Measurements from ENCODE around the gene TUBA4B. TPM values are rescaled to one million over a fixed set of nuclear protein-coding genes. Genes with fewer than 3 reads are reported as not detected.

The TUBA4B gene
- total RNA-seq, 1 experiment from 2014 or later = 0.08 TPM

GRCh38 chr2:219213486-219214071, 39.5 kb upstream of the TUBA4B start:
- no peak for DNase-seq
- Histone ChIP-seq H3K36me3 (peaks cover 30% of the 10 kb centered on the region), H3K27me3 (no peaks in the 10 kb centered on the region), H3K4me1 (no peaks in the 10 kb centered on the region; the same call in 1 of the 2 replicates), H3K27ac (no peak overlapping the region), H3K4me3 (no peak overlapping the region), H3K9me3 (replicated peaks) (no peaks in the 10 kb centered on the region)

GRCh38 chr2:219214141-219214540, 38.9 kb upstream of the TUBA4B start:
- Histone ChIP-seq H3K27ac (no peak overlapping the region), H3K4me1 (no peaks in the 10 kb centered on the region; the same call in 1 of the 2 replicates), H3K9me3 (replicated peaks) (no peaks in the 10 kb centered on the region), H3K27me3 (no peaks in the 10 kb centered on the region), H3K36me3 (peaks cover 28% of the 10 kb centered on the region), H3K4me3 (no peak overlapping the region)
- no peak for DNase-seq

GRCh38 chr2:219214786-219215185, 38.3 kb upstream of the TUBA4B start:
- Histone ChIP-seq H3K4me3 (no peak overlapping the region), H3K9me3 (replicated peaks) (no peaks in the 10 kb centered on the region), H3K4me1 (peaks cover 6% of the 10 kb centered on the region), H3K36me3 (peaks cover 28% of the 10 kb centered on the region), H3K27ac (no peak overlapping the region), H3K27me3 (no peaks in the 10 kb centered on the region)
- no peak for DNase-seq

GRCh38 chr2:219215871-219216534, 37.0 kb upstream of the TUBA4B start:
- Histone ChIP-seq H3K27ac (no peak overlapping the region), H3K27me3 (no peaks in the 10 kb centered on the region), H3K4me3 (no peak overlapping the region), H3K4me1 (peaks cover 6% of the 10 kb centered on the region), H3K9me3 (replicated peaks) (no peaks in the 10 kb centered on the region), H3K36me3 (peaks cover 30% of the 10 kb centered on the region)
- no peak for DNase-seq

GRCh38 chr2:219216535-219216915, 36.5 kb upstream of the TUBA4B start:
- Histone ChIP-seq H3K36me3 (peaks cover 30% of the 10 kb centered on the region), H3K9me3 (replicated peaks) (no peaks in the 10 kb centered on the region), H3K4me3 (no peak overlapping the region), H3K27ac (no peak overlapping the region), H3K4me1 (peaks cover 6% of the 10 kb centered on the region), H3K27me3 (no peaks in the 10 kb centered on the region)
- DNase-seq = no peak

GRCh38 chr2:219218217-219218731, 34.8 kb upstream of the TUBA4B start:
- peak; percentile 76 to 79 for DNase-seq
- peak overlapping the region; percentile 80 for H3K27ac ChIP-seq
- no peaks in the 10 kb centered on the region for H3K27me3 ChIP-seq
- H3K4me1 ChIP-seq = peaks cover 6% of the 10 kb centered on the region
- H3K9me3 ChIP-seq (replicated peaks) = no peaks in the 10 kb centered on the region
- H3K36me3 ChIP-seq = peaks cover 22% of the 10 kb centered on the region
- H3K4me3 ChIP-seq = peak overlapping the region; percentile 61

- Histone ChIP-seq H3K9me3 (replicated peaks) (no peaks in the 10 kb centered on the region), H3K4me1 (peaks cover 6% of the 10 kb centered on the region), H3K36me3 (peaks cover 14% of the 10 kb centered on the region), H3K27ac (peak within 1 kb of the TSS; percentile 80), H3K4me3 (peak within 1 kb of the TSS; percentile 61), H3K27me3 (no peaks in the 10 kb centered on the region)
- peak; percentile 97 to 98 for DNase-seq
Observed at GRCh38 chr2:219218732-219219701, 34.0 kb upstream of the TUBA4B start, which contains the start of gene ABCB6. Gene ABCB6, minus strand, starts transcription at chr2:219218958. Its CDS starts 285 bp downstream, at chr2:219218673.

- Histone ChIP-seq H3K36me3 (peaks cover 7% of the 10 kb centered on the region), H3K27me3 (no peaks in the 10 kb centered on the region), H3K4me1 (peaks cover 6% of the 10 kb centered on the region), H3K9me3 (replicated peaks) (no peaks in the 10 kb centered on the region), H3K27ac (no peak overlapping the region), H3K4me3 (no peak overlapping the region)
- DNase-seq = no peak
Observed at GRCh38 chr2:219219784-219220532, 33.1 kb upstream of the TUBA4B start.

GRCh38 chr2:219220652-219221402, 32.2 kb upstream of the TUBA4B start:
- Histone ChIP-seq H3K9me3 (replicated peaks) (no peaks in the 10 kb centered on the region), H3K4me1 (peaks cover 6% of the 10 kb centered on the region), H3K27ac (no peak overlapping the region), H3K4me3 (no peak overlapping the region), H3K27me3 (no peaks in the 10 kb centered on the region), H3K36me3 (peaks cover 4% of the 10 kb centered on the region; the same call in 1 of the 2 replicates)
- DNase-seq = no peak

- Histone ChIP-seq H3K9me3 (replicated peaks) (no peaks in the 10 kb centered on the region), H3K4me3 (no peak overlapping the region), H3K27ac (no peak overlapping the region), H3K27me3 (no peaks in the 10 kb centered on the region), H3K4me1 (peaks cover 6% of the 10 kb centered on the region), H3K36me3 (peaks cover 4% of the 10 kb centered on the region; the same call in 1 of the 2 replicates)
- DNase-seq = no peak
Observed at GRCh38 chr2:219221957-219222518, 31.0 kb upstream of the TUBA4B start.

GRCh38 chr2:219223831-219224610, 29.0 kb upstream of the TUBA4B start:
- Histone ChIP-seq H3K4me3 (no peak overlapping the region), H3K9me3 (replicated peaks) (no peaks in the 10 kb centered on the region), H3K27ac (no peak overlapping the region), H3K4me1 (peaks cover 10% of the 10 kb centered on the region), H3K27me3 (no peaks in the 10 kb centered on the region), H3K36me3 (peaks cover 4% of the 10 kb centered on the region)
- DNase-seq = no peak

- peaks cover 3% of the 10 kb centered on the region for H3K36me3 ChIP-seq
- H3K27me3 ChIP-seq = no peaks in the 10 kb centered on the region
- H3K4me3 ChIP-seq = no peak overlapping the region
- no peak overlapping the region for H3K27ac ChIP-seq
- no peaks in the 10 kb centered on the region for H3K9me3 ChIP-seq (replicated peaks)
- no peak for DNase-seq
- peaks cover 4% of the 10 kb centered on the region; the same call in 1 of the 2 replicates for H3K4me1 ChIP-seq
Observed at GRCh38 chr2:219225350-219225749, 27.7 kb upstream of the TUBA4B start.

Measured in SJCRH30 (cell line).